IPS DF 6.9 (cell line): ENCODE results near the gene MED13.

ENCODE experiments used
- DNase-seq: peaks from one replicate; pipeline ENCODE4 v3.0.0-alpha.2; 2013; ENCODE audit warnings: low read depth, low spot score
- H3K27ac ChIP-seq: one replicate; pipeline ENCODE4 v1.5.1; 2013; ENCODE audit warnings: low read length, control low read depth
- H3K27me3 ChIP-seq: 2 replicates; pipeline ENCODE4 v1.6.1; 2013; ENCODE audit warnings: mild to moderate bottlenecking, low read length; ENCODE audit not compliant: control insufficient read depth, insufficient read depth
- H3K36me3 ChIP-seq: 2 replicates; pipeline ENCODE4 v1.6.1; 2013; ENCODE audit warnings: low read length; ENCODE audit not compliant: control insufficient read depth, insufficient read depth
- H3K4me1 ChIP-seq: 2 replicates; pipeline ENCODE4 v1.6.1; 2013; ENCODE audit warnings: low read length; ENCODE audit not compliant: control insufficient read depth, insufficient read depth
- H3K4me3 ChIP-seq: 2 replicates; pipeline ENCODE4 v1.5.1; 2013; ENCODE audit warnings: mild to moderate bottlenecking, low read length
- H3K9me3 ChIP-seq: 2 replicates; pipeline ENCODE4 v1.6.1; 2013; ENCODE audit warnings: low read length, inconsistent platforms; ENCODE audit not compliant: control insufficient read depth, insufficient read depth
- WGBS: extraction: QIAGEN DNeasy Blood & Tissue Kit; methylation state at CpG from one replicate; pipeline ENCODE4 v1.1.7; 2013; ENCODE audit warnings: mixed read lengths, missing lambda C conversion rate; ENCODE audit not compliant: insufficient read length, insufficient coverage; 5-methylcytosine and 5-hydroxymethylcytosine counted together

MED13 gene

GRCh38 chr17:62057696-62058095, 7.4 kb downstream of the MED13 start:
- H3K27ac ChIP-seq: no peak overlapping the region
- H3K9me3 ChIP-seq: no peaks in the 10 kb centered on the region
- no peak for DNase-seq
- H3K4me1 ChIP-seq: no peaks in the 10 kb centered on the region
- H3K36me3 ChIP-seq: no peaks in the 10 kb centered on the region
- no peak overlapping the region for H3K4me3 ChIP-seq
- no peaks in the 10 kb centered on the region for H3K27me3 ChIP-seq
- WGBS: no CpG with 5 or more reads among the region's 1 CpG

- Histone ChIP-seq H3K4me1 (no peaks in the 10 kb centered on the region), H3K36me3 (no peaks in the 10 kb centered on the region; the same call in 1 of the 2 replicates)
Observed at GRCh38 chr17:62052765-62053338, 12.2 kb downstream of the MED13 start.

GRCh38 chr17:62051053-62051452, 14.0 kb downstream of the MED13 start:
- no peaks in the 10 kb centered on the region for H3K27me3 ChIP-seq
- no peak for DNase-seq
- H3K27ac ChIP-seq: no peak overlapping the region
- no CpG with 5 or more reads among the region's 2 CpGs for WGBS
- H3K4me1 ChIP-seq: no peaks in the 10 kb centered on the region
- H3K9me3 ChIP-seq: no peaks in the 10 kb centered on the region
- H3K4me3 ChIP-seq: no peak overlapping the region
- H3K36me3 ChIP-seq: no peaks in the 10 kb centered on the region; the same call in 1 of the 2 replicates

More at GRCh38 chr17:62052765-62053338, 12.2 kb downstream of the MED13 start:
- Histone ChIP-seq H3K27ac (no peak overlapping the region), H3K4me3 (no peak overlapping the region), H3K9me3 (no peaks in the 10 kb centered on the region), H3K27me3 (no peaks in the 10 kb centered on the region)
- no CpG with 5 or more reads among the region's 2 CpGs for WGBS
- DNase-seq: no peak

GRCh38 chr17:62049299-62049698, 15.8 kb downstream of the MED13 start:
- Histone ChIP-seq H3K36me3 (no peaks in the 10 kb centered on the region; the same call in 1 of the 2 replicates), H3K4me3 (no peak overlapping the region), H3K27ac (no peak overlapping the region), H3K4me1 (no peaks in the 10 kb centered on the region), H3K9me3 (no peaks in the 10 kb centered on the region), H3K27me3 (no peaks in the 10 kb centered on the region)
- DNase-seq: no peak
- WGBS: no CpG with 5 or more reads among the region's 5 CpGs

- DNase-seq: no peak
- Histone ChIP-seq H3K9me3 (no peaks in the 10 kb centered on the region), H3K4me3 (no peak overlapping the region), H3K27me3 (no peaks in the 10 kb centered on the region), H3K27ac (no peak overlapping the region), H3K36me3 (no peaks in the 10 kb centered on the region; the same call in 1 of the 2 replicates), H3K4me1 (no peaks in the 10 kb centered on the region)
- no CpG with 5 or more reads among the region's 2 CpGs for WGBS
Observed at GRCh38 chr17:62048262-62048661, 16.8 kb downstream of the MED13 start.

GRCh38 chr17:62045517-62045916, 19.6 kb downstream of the MED13 start:
- Histone ChIP-seq H3K27ac (no peak overlapping the region), H3K36me3 (no peaks in the 10 kb centered on the region; the same call in 1 of the 2 replicates), H3K4me1 (no peaks in the 10 kb centered on the region), H3K9me3 (no peaks in the 10 kb centered on the region), H3K27me3 (no peaks in the 10 kb centered on the region), H3K4me3 (no peak overlapping the region)
- no CpG with 5 or more reads among the region's 1 CpG for WGBS
- no peak for DNase-seq

GRCh38 chr17:62045109-62045508, 20.0 kb downstream of the MED13 start:
- Histone ChIP-seq H3K27ac (no peak overlapping the region), H3K4me3 (no peak overlapping the region), H3K9me3 (no peaks in the 10 kb centered on the region), H3K4me1 (no peaks in the 10 kb centered on the region), H3K36me3 (no peaks in the 10 kb centered on the region; the same call in 1 of the 2 replicates), H3K27me3 (no peaks in the 10 kb centered on the region)
- DNase-seq: no peak
- 100% methylated on average over 1 of the region's 4 CpGs for WGBS

GRCh38 chr17:62043602-62044001, 21.5 kb downstream of the MED13 start:
- Histone ChIP-seq H3K36me3 (no peaks in the 10 kb centered on the region; the same call in 1 of the 2 replicates), H3K27ac (no peak overlapping the region), H3K9me3 (no peaks in the 10 kb centered on the region), H3K4me3 (no peak overlapping the region), H3K27me3 (no peaks in the 10 kb centered on the region), H3K4me1 (no peaks in the 10 kb centered on the region)
- no peak for DNase-seq

- Histone ChIP-seq H3K4me1 (no peaks in the 10 kb centered on the region), H3K27ac (no peak overlapping the region), H3K36me3 (no peaks in the 10 kb centered on the region; the same call in 1 of the 2 replicates), H3K27me3 (no peaks in the 10 kb centered on the region), H3K4me3 (no peak overlapping the region), H3K9me3 (no peaks in the 10 kb centered on the region)
- DNase-seq: no peak
- WGBS: no CpG with 5 or more reads among the region's 2 CpGs
Observed at GRCh38 chr17:62043140-62043539, 21.9 kb downstream of the MED13 start.

- Histone ChIP-seq H3K4me1 (no peaks in the 10 kb centered on the region), H3K9me3 (no peaks in the 10 kb centered on the region), H3K27me3 (no peaks in the 10 kb centered on the region), H3K36me3 (no peaks in the 10 kb centered on the region), H3K4me3 (no peak overlapping the region), H3K27ac (no peak overlapping the region)
- DNase-seq: no peak
- no CpG with 5 or more reads among the region's 1 CpG for WGBS
Observed at GRCh38 chr17:62038248-62038647, 26.8 kb downstream of the MED13 start.

- peaks cover 13% of the 10 kb centered on the region; the same call in 1 of the 2 replicates for H3K36me3 ChIP-seq
- no peak overlapping the region for H3K27ac ChIP-seq
- no peaks in the 10 kb centered on the region for H3K27me3 ChIP-seq
- no peaks in the 10 kb centered on the region for H3K4me1 ChIP-seq
- H3K9me3 ChIP-seq: no peaks in the 10 kb centered on the region
- no peak for DNase-seq
- H3K4me3 ChIP-seq: no peak overlapping the region
Observed at GRCh38 chr17:62033317-62033716, 31.8 kb downstream of the MED13 start.
